GM12801 (cell line): Measurements from ENCODE around the gene AMPD1.

ENCODE experiments used
- TF ChIP-seq, protein P1 (sequence below): IDR thresholded peaks from one replicate; pipeline ENCODE4 v1.5.1; 2011; ENCODE audit warnings: control low read depth; ENCODE audit not compliant: insufficient read length; ENCODE audit errors: extremely low read depth

AMPD1 gene

DNA sequence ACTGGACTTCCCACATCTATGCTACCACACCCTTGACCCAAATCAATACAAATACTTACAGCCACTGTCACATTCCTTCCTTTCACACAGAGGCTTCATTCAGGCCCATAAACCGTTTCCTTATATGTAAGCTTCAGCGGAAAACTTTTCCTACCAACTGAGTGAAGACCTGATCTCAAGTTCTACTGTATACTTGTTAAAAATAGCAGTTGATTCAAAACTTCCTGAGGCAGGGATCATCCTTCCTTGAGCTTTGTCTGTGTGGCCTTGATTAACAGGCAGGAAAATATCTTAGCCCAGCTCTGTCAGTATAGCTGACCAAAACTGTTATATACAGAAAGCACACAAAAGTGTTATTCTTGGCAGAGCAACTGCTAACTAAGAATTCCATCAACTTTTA lies 68.2 kb downstream of the AMPD1 start:
- TF ChIP-seq, protein P1, sequence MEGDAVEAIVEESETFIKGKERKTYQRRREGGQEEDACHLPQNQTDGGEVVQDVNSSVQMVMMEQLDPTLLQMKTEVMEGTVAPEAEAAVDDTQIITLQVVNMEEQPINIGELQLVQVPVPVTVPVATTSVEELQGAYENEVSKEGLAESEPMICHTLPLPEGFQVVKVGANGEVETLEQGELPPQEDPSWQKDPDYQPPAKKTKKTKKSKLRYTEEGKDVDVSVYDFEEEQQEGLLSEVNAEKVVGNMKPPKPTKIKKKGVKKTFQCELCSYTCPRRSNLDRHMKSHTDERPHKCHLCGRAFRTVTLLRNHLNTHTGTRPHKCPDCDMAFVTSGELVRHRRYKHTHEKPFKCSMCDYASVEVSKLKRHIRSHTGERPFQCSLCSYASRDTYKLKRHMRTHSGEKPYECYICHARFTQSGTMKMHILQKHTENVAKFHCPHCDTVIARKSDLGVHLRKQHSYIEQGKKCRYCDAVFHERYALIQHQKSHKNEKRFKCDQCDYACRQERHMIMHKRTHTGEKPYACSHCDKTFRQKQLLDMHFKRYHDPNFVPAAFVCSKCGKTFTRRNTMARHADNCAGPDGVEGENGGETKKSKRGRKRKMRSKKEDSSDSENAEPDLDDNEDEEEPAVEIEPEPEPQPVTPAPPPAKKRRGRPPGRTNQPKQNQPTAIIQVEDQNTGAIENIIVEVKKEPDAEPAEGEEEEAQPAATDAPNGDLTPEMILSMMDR, result no peak

DNA sequence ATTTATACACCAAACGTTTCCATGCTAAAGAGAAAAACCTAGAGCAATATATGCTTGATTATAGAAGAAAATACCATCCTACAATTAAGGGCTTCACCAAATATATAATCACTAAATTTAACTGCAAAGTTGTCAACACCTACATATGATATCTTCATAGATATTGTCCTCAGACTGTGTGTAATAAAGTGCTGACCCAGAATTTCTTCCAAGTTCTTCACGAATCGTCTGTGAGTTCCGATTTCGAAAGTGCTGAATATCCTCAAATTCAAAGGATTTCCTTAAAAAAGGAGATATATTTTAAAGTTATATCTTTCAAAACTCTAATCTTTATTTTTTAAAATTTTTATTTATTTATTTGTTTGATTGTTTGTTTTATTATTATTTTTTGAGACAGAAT lies 72.0 kb downstream of the AMPD1 start:
- TF ChIP-seq, protein P1, result no peak
